Activated T-cell treated with anti-CD3 and anti-CD28 coated beads for 24 hours (primary cell): Measurements from ENCODE around the gene SERPINA12.

Experiments used
- DNase-seq: peaks from one replicate; pipeline ENCODE4 v3.0.0-alpha.2; 2020; ENCODE audit warnings: low read depth

SERPINA12 gene, protein sequence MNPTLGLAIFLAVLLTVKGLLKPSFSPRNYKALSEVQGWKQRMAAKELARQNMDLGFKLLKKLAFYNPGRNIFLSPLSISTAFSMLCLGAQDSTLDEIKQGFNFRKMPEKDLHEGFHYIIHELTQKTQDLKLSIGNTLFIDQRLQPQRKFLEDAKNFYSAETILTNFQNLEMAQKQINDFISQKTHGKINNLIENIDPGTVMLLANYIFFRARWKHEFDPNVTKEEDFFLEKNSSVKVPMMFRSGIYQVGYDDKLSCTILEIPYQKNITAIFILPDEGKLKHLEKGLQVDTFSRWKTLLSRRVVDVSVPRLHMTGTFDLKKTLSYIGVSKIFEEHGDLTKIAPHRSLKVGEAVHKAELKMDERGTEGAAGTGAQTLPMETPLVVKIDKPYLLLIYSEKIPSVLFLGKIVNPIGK

DNA sequence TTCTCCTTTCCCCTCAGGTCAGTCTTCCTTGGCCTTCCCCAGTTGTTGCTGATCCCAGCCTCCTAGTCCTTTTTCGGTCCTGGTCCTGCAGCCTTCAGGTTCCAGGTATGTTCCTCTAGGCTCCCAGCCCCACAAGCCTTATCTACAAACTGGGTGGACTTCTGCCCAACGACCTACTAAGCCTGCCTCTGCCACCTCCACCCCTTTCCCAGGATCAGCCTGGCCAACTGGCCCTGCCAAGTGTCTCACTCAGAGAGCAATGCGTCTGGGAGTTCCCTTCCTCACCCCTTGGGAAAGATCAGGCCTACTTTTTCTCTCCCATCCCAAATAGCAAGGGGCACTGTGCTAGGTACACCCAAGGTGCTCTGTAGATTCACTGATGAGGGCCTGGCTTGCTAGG is at the start of gene SERPINA12:
Gene SERPINA12 (minus strand): TSS at position 114 of the 400 bp plus-strand sequence. CDS start 11,072 bp downstream, outside the sequence.
- DNase-seq, result no peak

DNA sequence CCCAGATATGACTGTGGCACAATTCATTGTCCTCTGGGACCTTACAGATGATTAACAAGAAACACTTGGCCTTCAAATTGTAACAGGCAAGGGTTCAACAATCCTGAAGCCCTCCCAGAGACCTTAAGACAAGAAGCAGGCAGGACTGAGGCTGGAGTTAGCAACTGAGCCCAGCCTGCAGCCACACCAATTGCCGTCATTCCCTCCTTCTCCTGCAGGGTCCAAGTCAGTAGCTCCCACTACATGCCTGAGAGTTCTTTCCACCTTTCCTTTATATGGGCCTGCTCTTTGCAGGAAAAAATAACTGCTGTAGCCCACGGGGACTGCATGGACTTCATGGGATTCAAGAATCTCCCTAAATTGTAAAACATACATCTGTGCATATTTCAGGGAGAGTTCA is 49.6 kb upstream of the SERPINA12 start:
- DNase-seq, result no peak

DNA sequence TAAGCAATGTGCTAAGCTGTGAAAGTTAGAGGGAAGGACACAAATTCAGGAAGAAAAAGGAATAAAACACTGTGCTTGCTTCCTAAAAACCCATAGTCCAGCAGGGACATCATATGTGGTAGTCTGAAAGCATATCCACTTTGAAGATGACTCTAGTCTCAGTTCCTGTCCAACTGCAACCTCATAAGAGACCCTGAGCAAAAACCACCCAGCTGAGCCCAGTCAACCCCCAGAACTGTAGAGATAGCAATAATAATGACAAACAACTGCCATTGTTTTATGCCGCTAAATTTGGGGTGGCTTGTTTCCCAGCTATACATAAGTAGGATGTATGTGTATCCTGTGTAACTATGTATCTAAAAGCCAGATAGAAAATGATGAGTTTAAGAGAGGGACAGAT is 48.1 kb upstream of the SERPINA12 start:
- DNase-seq, result no peak

DNA sequence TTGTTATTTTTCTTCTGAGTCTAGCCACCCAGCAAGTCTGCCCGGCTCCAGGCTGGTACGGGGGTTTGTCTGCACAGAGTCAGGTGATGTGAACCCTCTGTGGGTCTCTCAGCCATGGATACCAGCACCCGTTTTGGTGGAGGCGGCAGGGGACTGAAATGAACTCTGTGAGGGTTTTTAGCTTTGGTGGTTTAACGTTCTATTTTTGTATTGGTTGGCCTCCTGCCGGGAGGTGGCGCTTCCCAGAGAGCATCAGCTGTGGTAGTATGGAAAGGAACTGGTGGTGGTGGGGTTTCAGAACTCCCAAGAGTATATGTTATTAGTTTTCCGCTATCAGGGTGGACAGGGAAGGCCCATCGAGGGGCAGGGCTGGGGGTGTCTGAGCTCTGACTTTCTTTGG is 46.7 kb upstream of the SERPINA12 start:
- DNase-seq, result no peak

DNA sequence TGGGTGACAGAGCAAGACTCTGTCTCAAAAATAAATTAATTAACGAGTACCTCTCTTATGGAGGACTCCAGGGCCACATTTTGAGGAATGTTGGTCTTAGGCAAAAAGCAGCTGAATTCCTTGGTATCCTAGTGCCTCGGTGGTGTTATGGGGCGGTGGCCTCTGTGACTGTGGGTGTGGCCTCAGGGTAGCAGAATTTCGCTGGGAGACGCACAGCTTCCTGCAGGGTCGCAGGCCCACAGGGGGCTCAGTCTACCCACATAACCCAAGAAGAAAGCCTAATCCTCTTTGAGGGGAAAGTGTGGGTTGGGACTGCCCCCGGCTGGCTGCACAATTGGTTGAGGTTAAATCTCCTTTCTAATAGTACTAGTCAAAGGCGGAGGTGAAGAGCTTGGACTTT is 40.8 kb upstream of the SERPINA12 start:
- DNase-seq, result no peak

DNA sequence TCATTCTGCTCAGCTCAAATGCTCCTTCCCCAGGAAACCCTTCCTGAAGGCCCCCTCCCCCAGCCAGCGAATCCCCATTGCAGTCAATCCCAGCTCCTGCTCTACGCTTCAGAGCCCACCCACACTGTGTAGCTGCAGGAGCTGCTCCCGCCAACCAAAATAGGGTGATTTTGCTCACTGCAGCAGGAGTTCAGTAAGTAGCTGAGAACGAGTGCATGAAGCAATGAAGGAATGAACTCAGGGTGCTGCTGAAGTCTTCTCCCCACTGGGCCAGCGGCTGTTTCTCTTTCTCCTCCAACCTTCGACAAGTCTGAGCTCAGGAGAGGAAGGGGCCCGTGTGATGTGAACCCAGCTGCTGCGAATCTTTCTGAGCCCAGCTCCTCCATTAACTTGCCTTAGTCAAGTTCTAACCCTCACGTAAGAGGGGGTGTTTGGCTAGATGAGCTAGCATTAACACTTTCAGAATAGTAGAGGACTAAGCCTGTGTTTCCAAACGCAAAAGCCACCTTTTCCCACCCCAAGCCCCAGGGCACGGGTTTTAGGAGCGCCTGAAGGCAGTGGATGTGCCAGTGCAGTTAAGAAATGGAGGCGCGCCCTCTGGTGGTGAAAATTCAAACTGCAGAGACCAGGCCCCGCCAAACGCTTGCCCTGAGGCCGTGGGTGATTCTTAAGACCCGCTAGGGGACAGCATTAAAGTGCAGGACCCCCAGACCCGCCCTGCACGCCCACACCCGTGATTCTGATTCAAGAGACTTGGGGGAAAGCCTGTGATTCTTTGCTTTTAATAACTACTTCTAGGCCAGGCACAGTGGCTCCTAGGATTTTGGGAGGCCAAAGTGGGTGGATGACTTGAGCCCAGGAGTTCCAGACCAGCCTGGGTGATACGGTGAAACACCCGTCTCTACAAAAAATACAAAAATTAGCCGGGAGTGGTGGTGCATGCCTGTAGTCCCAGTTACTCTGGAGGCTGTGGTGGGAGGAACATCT is 40.0 kb upstream of the SERPINA12 start:
- DNase-seq, result peak; percentile 35

DNA sequence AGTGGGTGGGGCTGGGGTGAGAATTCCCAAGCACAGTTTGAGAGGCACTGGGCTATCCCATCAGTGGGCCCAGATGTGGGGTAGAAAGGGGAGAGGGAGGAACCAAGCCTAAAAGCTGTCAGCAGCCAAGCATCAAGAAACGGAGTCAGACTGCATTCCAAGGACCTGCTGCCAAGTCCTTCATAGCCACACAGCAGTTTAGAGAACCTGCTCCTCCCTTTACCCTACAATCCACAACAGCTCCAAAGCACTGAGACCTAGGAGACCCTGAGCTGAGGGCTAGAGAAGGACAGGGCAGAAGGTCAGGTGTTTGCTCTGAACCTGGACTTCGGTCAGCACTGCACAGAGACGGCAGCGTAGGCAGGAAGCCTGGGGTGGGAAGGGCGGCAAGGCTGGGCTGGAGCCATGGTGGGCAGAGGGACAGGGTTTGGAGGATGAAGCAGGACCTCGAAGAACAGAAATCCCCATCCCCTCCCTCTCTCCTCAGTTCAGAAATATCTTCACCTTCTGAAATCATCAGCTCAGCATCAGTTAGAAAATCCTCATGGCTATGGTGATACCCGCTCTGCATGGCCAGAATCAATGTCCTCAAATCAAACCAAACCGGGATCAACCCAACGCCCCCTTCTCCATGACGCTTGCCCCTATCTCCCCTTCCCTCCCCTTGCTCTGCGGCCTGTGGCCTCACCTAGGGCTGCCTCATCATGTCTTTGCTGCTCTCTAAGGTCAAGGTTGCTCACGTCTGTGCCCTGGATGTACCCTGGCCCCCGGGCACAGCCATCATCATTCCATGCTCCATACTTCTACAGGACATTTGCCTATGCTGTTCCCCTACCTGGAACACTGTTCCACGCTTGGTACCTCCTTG is 39.1 kb upstream of the SERPINA12 start:
- DNase-seq, result no peak

DNA sequence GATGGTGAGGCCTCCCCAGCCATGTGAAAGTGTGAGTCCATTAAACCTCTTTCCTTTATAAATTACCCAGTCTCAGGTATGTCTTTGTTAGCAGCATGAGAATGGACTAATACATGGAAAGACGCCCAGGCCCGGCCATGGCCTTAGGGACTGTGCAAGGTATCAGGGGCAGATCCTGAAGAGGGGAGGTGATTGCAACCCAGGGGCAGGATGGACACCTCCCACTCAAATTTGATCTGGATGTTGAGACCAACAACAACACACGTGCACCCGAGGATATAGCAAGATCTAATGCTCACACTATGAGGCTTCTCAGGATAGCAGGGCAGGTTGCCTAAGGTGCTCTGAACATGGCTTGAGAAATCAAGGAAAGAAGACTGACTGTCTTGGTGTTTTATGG is 38.5 kb upstream of the SERPINA12 start:
- no peak for DNase-seq

DNA sequence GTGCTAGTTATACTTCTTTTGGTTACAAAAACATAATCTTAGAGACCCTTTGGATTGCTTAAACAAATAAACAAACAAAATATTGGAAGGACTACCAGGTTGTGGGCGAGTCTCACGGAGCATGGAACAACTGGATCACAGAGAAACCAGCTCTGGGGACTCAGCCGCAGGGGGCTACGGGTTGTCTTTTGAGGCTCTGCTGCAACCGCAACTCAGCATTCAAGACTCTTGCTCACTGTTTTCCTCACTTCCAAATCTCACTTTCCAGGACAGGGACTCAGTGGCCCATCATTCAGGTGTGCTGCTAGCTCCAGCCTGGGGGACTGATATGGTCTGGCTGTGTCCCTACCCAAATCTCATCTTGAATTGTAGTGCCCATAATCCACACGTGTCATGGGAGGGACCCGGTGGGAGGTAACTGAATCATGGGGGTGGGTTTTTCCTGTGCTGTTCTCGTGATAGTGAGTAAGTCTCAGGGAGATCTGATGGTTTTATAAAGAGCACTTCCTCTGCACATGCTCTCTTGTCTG is 37.9 kb upstream of the SERPINA12 start:
- no peak for DNase-seq

DNA sequence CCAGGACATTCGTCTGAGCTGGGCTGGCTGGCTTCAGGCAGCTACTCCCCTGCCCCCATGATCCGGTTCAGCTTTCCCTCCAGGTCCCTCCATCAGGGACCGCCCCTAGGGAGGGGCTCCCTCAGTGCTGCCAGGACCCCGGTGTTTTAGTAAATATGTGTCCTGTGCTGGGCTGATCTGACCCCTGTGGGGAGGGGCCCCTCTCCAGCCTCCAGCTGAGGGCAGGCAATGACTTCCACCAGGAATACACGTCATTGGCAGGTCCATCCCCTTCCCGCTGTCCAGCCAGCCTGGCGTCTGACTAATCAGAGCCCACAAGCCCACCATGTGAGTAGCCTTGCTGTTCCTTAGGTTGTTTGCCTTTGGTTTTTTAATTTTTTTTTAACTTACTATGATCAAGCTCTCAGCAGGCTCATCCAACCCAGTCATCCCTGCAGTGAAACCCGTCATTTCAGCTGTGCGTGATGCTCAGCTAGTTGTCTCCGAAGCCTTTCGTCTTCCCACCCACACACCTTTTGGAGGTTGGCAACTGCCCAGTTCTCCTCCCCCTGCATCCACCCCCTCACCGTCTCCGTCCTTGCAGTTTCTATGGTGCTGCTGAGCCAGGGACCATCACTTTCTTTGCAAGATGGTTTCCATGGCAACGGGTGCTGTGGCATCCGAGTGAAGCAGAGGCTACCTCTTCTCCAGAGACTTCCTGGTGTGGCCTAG is 36.0 kb upstream of the SERPINA12 start:
- no peak for DNase-seq

DNA sequence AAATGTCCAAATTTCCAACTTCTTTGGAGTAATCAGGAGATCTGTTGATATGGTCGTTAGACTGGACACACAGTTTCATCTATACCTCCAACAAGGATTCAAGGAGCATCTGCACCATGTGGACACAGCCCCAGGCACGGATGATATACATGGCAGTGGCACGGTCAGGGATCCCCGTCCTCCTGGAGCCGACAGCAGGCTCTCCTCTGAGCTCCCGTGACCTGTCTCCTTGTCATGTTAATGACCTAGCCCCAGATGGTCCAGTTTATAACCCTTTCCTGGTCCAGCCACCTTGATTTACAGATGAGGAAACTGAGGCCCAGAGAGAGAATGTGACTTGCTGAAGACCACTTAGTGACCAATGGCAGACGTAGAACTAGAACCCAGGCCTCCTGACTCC is 35.5 kb upstream of the SERPINA12 start:
- no peak for DNase-seq

DNA sequence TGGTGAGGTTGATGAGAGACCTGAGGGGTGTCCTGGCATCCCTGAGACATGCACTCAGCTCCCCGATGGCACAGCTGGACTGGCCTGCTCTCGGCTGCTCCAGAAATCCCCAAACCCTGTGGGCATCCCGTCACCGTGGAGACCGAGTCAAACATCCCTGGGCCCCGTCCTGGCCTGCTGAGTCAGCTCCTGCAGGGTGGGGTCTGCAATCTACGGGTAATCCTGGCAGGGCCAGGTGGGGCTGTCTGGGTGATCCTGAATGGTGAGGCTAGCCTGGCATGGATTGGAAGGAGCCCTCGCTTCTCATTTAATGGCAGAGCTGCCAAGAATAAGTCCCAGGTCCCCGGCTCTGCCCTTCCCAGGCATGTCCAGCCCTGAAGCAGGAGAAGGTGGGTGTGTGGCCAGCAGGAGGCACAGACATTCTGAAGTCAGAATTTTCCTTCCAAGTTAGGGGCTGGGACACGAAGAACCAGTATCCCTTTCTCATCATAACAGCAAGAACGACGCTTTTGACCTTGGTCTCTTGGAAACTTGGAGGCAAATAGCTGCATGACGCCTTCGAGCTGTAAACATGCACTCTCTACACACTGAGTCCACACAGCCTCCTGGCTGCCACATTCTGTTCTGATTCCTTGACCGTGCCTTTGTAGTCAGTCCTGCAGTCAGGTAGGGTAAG is 34.3 kb upstream of the SERPINA12 start:
- no peak for DNase-seq

DNA sequence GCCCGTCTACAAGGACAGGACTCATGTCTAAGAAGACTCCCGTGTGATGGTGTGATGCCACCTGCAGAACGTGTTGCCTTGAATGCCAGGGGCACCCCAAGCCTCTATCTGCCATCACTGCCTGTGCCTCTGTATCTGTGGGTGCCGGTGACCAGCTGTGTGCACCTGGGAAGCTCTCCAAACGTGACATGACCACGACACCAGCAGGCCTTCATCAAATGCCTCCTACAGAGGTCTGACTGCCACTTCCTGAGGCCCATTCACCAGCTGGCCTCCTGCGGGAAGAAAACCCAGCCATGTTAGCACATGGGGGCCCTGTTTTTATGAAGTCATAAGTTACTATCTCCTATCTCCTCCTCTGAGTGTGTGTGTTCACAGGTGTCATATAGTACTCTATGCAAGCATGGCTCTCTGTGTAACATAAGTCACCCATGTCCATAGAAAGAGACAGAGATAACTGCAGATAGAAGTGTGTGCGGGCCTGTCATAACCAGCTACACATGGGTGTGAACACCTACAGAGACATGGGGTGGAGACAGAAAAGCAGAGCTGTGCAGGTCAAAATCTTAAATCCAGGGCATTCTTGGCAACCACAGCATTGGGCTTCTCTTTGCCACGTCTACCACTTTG is 33.7 kb upstream of the SERPINA12 start:
- DNase-seq, result no peak

DNA sequence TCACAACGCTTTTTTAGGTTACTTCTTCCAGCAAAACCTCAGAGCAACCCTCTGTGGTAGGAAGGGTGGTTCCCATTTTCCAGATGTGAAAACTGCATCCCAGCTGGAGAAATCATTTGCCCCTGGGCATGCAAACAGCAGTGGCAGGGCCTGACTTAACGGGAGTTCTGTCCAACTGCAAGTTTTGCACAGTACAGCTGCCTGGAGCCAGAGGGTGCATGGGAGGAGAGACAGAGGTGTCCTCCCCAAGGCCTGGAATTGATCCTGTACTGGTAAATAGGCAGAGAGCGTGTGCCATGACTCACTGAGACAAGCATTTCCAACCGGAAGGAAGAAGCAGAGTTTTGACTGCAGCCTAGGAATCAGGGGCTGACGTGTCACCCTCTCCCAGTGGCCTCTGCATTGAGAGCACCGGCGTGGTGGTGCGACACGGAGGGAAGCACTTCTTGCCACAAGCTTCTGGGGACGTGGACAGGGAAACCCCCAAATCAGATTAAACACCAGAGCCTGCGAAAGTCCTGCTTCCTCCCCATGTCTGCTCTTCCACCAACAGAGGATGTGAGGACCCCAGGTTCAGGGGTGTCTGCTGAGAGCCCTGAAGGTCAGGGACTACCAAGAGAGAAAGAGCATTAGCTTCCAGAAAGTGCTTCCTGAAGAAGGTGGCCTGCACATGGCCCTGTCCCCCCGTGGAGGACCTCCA is 33.0 kb upstream of the SERPINA12 start:
- DNase-seq, result no peak

DNA sequence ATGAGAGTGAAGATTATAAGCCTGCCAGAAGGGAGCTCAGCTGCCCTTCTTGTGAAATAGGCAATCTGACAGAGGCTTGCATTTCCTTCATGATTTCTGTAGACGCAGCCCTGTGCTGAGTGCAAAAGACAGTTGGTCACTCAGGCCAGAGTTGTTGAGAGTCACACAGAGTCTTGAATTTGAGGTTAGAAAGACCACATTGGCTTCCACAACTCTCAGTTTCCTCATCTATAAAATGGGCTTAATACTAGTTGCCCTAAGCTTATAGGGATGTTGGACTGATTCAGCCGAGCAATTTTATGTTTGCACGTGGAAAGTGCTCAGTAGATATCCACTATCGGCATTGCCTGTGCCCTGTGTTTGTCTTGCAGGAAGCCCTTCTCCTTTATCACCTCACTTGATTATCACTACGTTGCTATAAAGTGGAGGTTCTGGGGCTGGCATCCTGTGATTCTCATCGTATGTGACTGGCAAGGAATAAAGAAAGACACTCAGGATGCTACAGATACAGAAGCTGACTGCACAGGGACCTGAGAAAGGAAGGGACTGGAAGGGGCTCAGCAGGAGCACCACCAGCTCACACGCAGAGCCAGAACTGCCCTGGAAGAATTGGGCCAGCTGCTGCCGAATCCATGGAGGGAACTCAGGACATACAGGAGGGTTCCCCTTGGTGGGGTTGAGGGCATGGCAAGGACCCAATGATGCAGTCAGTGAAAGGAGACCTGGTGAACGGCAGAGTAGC is 32.1 kb upstream of the SERPINA12 start:
- no peak for DNase-seq

DNA sequence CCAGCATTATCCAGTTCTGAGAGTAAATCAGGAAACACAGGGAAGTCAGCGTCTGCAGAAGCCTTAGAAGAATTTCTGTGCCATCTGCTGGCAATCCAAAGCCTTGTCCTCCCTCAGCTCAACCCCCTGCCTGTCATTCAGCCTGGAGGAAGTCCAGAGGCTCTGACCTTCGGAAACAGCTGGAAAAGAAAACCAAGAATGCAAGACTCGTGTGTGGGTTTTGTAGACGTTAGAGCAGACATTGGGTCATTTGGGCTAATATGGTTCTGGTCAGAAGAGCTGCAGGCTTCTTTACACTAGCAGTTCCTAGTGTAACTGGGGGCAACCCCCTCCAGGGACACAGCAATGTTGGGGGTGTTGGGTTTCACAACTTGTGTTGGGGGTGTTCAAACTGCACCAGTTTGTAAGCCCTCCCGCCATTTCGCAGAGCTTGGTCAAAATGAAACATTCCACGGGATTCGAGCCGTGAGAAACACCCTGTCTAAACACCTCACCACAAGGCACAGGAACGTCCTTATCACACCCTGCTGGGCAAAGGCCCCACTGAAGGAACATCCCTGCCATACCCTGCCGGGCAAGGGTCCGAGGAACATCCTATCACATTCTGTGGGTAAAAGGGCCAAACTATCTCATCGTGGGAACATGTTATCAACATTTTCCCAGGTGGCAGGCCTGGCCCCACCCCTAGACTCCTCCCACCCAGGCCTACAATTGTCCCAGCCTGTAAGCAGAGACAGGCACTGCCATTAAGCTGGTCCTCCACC is 30.9 kb upstream of the SERPINA12 start:
- no peak for DNase-seq

DNA sequence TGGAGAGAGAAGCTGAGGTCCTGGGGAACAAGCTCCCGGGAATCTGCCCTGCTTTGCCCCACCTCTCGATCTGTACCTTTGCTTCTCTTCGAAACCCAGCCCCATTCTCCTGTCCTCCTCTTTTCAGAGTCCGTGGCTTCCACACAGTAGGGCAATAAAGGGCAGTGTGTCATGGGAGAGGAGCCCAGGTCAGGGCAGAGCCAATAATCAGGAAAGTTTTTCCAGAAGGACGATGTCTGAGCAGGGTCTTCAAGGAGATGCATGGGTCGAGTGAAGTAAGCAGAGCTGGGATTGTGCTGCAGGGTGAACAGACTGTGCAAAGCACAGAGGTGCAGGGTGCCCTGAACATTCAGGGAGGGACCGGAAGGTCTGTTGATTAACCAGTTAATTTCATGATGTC is 29.9 kb upstream of the SERPINA12 start:
- DNase-seq, result no peak
